Liver (tissue), 9 donors: ENCODE measurements around the gene WDFY3. TPM values are rescaled to one million over a fixed set of nuclear protein-coding genes. Genes with fewer than 3 reads are reported as not detected.

Source experiments
- DNase-seq: peaks from one replicate; pipeline ENCODE4 v3.0.0-alpha.2; 2017; ENCODE audit warnings: low spot score
- H3K27ac ChIP-seq, 2 donors: one replicate each; pipeline ENCODE4 v1.7.0; 2013; ENCODE audit warnings: inconsistent platforms in 2 of 2, low read length in 2 of 2, control low read depth in 1 of 2, low read depth in 1 of 2, mild to moderate bottlenecking in 1 of 2
- H3K27me3 ChIP-seq, 4 donors: one replicate each; pipeline versions ENCODE4 v1.6.1 to v1.7.0; 2013; ENCODE audit warnings: low read length in 3 of 4, inconsistent platforms in 1 of 4, mild to moderate bottlenecking in 1 of 4, moderate library complexity in 1 of 4; ENCODE audit not compliant: control insufficient read depth in 4 of 4, insufficient read depth in 4 of 4
- H3K36me3 ChIP-seq, 4 donors: one replicate each; pipeline versions ENCODE4 v1.6.1 to v1.7.0; 2013; ENCODE audit warnings: low read length in 3 of 4, mild to moderate bottlenecking in 3 of 4, low read depth in 1 of 4, moderate library complexity in 1 of 4; ENCODE audit not compliant: control insufficient read depth in 4 of 4, insufficient read depth in 3 of 4
- H3K4me1 ChIP-seq, 4 donors: one replicate each; pipeline versions ENCODE4 v1.6.1 to v1.7.0; 2013; ENCODE audit warnings: low read length in 3 of 4, mild to moderate bottlenecking in 3 of 4, moderate library complexity in 1 of 4; ENCODE audit not compliant: control insufficient read depth in 4 of 4, insufficient read depth in 4 of 4
- H3K4me3 ChIP-seq, 3 donors: one replicate each; pipeline versions ENCODE4 v1.6.1 to v1.7.0; 2013; ENCODE audit warnings: low read length in 3 of 3, control low read depth in 1 of 3, low read depth in 1 of 3, mild to moderate bottlenecking in 1 of 3
- H3K9ac ChIP-seq, 2 donors: one replicate each; pipeline ENCODE4 v1.7.0; 2013; ENCODE audit warnings: low read length in 2 of 2, mild to moderate bottlenecking in 2 of 2, moderate library complexity in 2 of 2, control low read depth in 1 of 2, low read depth in 1 of 2
- H3K9me3 ChIP-seq, 4 donors: one replicate each; pipeline versions ENCODE4 v1.6.1 to v1.7.0; 2013; ENCODE audit warnings: low read length in 3 of 4; ENCODE audit not compliant: control insufficient read depth in 4 of 4
- CTCF ChIP-seq: fragments of 150-350 bp; IDR thresholded peaks from 2 replicates; pipeline ENCODE4 v1.5.1; 2017; ENCODE audit warnings: improper control_type of control experiment, low read depth, low read length; ENCODE audit not compliant: missing input control
- EGR1 ChIP-seq, 2 donors: IDR thresholded peaks; 2 replicates each; pipeline ENCODE4 v1.6.1; 2016 to 2018; ENCODE audit warnings: antibody characterized with exemption in 2 of 2, low read depth in 2 of 2
- FOXA1 ChIP-seq: IDR thresholded peaks from 2 replicates; pipeline ENCODE4 v1.6.1; 2016; ENCODE audit warnings: antibody characterized with exemption
- FOXA2 ChIP-seq: IDR thresholded peaks from 2 replicates; pipeline ENCODE4 v1.6.1; 2016; ENCODE audit warnings: antibody characterized with exemption
- HNF4A ChIP-seq, 2 donors: conservative IDR thresholded peaks; 2 replicates each; pipeline ENCODE4 v1.6.1; 2016; ENCODE audit warnings: antibody characterized with exemption in 2 of 2, mild to moderate bottlenecking in 2 of 2
- HNF4G ChIP-seq: IDR thresholded peaks from 2 replicates; pipeline ENCODE4 v1.6.1; 2016; ENCODE audit warnings: antibody characterized with exemption
- MAX ChIP-seq: IDR thresholded peaks from 2 replicates; pipeline ENCODE4 v1.6.1; 2016; ENCODE audit warnings: antibody characterized with exemption
- NR2F2 ChIP-seq: IDR thresholded peaks from 2 replicates; pipeline ENCODE4 v1.6.1; 2016; ENCODE audit warnings: antibody characterized with exemption
- RAD21 ChIP-seq, 2 donors: IDR thresholded peaks; 2 replicates each; pipeline ENCODE4 v1.6.1; 2016; ENCODE audit warnings: antibody characterized with exemption in 2 of 2, mild to moderate bottlenecking in 2 of 2
- RXRA ChIP-seq, 2 donors: IDR thresholded peaks; 2 replicates each; pipeline ENCODE4 v1.6.1; 2017 to 2018; ENCODE audit warnings: antibody characterized with exemption in 2 of 2, mild to moderate bottlenecking in 1 of 2
- SP1 ChIP-seq: IDR thresholded peaks from 2 replicates; pipeline ENCODE4 v1.6.1; 2018; ENCODE audit warnings: antibody characterized with exemption, mild to moderate bottlenecking
- ZBTB33 ChIP-seq: IDR thresholded peaks from 2 replicates; pipeline ENCODE4 v1.6.1; 2016; ENCODE audit warnings: antibody characterized with exemption
- WGBS: extraction: QIAGEN DNeasy Blood & Tissue Kit; methylation state at CpG from one replicate; pipeline ENCODE4 v1.1.7; 2013; 5-methylcytosine and 5-hydroxymethylcytosine counted together
- polyA plus RNA-seq, 2 donors: library from polyadenylated mRNA; stranded (reverse) in 1 of 2; unstranded in 1 of 2; fragments of 200-250 nt in 1 of 2; fragments of >200 nt in 1 of 2; fragmentation: Nextera tagmentation in 1 of 2; extraction: Ambion mirVana in 1 of 2; gene quantifications; one replicate each; pipeline versions ENCODE4 v1.2.1 to v1.2.3, GENCODE V29; 2013 to 2015
- total RNA-seq, 2 donors: library from RNA; depleted of rRNA; stranded (reverse); fragments of >200 nt; gene quantifications; one replicate each; pipeline ENCODE4 v1.2.3, GENCODE V29; 2014
- TF ChIP-seq, protein P1 (sequence below): IDR thresholded peaks from 2 replicates; pipeline ENCODE4 v1.6.1; 2016; ENCODE audit warnings: antibody characterized with exemption
- TF ChIP-seq, protein P2 (sequence below): IDR thresholded peaks from 2 replicates; pipeline ENCODE4 v1.6.1; 2016; ENCODE audit warnings: antibody characterized with exemption, mild to moderate bottlenecking
- donor health status: healthy.
- donor health status: healthy.
- donor health status: healthy.
- donor health status: healthy.
- donor health status: healthy.

The WDFY3 gene
- total and polyA plus RNA-seq, 4 donors, result 3.2 to 50.5 (median 19.2) TPM

GRCh38 chr4:84632092-84632491 lies 334.4 kb downstream of the WDFY3 start:
- 94% methylated on average over 2 of the region's 2 CpGs for WGBS
- Histone ChIP-seq H3K36me3 (no peaks in the 10 kb centered on the region), H3K4me1 (no peaks in the 10 kb centered on the region), H3K4me3 (no peak overlapping the region), H3K9me3 (no peaks in the 10 kb centered on the region), H3K27ac (no peak overlapping the region), H3K9ac (no peak overlapping the region), H3K27me3 (no peaks in the 10 kb centered on the region)
- TF ChIP-seq RXRA (IDR thresholded peaks at IDR 0.05) (no peak), ZBTB33 (no peak), EGR1 (IDR thresholded peaks at IDR 0.05; ENCODE audit: low read depth in 2 of 2) (no peak), FOXA1 (no peak), FOXA2 (no peak), NR2F2 (no peak), CTCF (no peak)
- TF ChIP-seq, protein P1, sequence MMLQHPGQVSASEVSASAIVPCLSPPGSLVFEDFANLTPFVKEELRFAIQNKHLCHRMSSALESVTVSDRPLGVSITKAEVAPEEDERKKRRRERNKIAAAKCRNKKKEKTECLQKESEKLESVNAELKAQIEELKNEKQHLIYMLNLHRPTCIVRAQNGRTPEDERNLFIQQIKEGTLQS, result no peak
- TF ChIP-seq, protein P2, sequence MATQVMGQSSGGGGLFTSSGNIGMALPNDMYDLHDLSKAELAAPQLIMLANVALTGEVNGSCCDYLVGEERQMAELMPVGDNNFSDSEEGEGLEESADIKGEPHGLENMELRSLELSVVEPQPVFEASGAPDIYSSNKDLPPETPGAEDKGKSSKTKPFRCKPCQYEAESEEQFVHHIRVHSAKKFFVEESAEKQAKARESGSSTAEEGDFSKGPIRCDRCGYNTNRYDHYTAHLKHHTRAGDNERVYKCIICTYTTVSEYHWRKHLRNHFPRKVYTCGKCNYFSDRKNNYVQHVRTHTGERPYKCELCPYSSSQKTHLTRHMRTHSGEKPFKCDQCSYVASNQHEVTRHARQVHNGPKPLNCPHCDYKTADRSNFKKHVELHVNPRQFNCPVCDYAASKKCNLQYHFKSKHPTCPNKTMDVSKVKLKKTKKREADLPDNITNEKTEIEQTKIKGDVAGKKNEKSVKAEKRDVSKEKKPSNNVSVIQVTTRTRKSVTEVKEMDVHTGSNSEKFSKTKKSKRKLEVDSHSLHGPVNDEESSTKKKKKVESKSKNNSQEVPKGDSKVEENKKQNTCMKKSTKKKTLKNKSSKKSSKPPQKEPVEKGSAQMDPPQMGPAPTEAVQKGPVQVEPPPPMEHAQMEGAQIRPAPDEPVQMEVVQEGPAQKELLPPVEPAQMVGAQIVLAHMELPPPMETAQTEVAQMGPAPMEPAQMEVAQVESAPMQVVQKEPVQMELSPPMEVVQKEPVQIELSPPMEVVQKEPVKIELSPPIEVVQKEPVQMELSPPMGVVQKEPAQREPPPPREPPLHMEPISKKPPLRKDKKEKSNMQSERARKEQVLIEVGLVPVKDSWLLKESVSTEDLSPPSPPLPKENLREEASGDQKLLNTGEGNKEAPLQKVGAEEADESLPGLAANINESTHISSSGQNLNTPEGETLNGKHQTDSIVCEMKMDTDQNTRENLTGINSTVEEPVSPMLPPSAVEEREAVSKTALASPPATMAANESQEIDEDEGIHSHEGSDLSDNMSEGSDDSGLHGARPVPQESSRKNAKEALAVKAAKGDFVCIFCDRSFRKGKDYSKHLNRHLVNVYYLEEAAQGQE, result no peak
- DNase-seq, result no peak

- no peaks in the 10 kb centered on the region for H3K36me3 ChIP-seq
- DNase-seq, result no peak
- WGBS, result 85% methylated on average over 3 of the region's 3 CpGs
- H3K4me1 ChIP-seq, result no peaks in the 10 kb centered on the region
- no peak overlapping the region for H3K4me3 ChIP-seq
- no peak for TF ChIP-seq RAD21 (IDR thresholded peaks at IDR 0.05)
- TF ChIP-seq CTCF, result no peak
- TF ChIP-seq EGR1 (IDR thresholded peaks at IDR 0.05; ENCODE audit: low read depth in 2 of 2), result no peak
- TF ChIP-seq FOXA2, result no peak
- TF ChIP-seq ZBTB33, result no peak
- no peak for TF ChIP-seq MAX
- no peak for TF ChIP-seq SP1
- no peak for TF ChIP-seq HNF4A (conservative IDR thresholded peaks at IDR 0.05)
- TF ChIP-seq HNF4G, result no peak
- H3K9me3 ChIP-seq, result no peaks in the 10 kb centered on the region
- H3K9ac ChIP-seq, result no peak overlapping the region
- H3K27me3 ChIP-seq, result no peaks in the 10 kb centered on the region
- H3K27ac ChIP-seq, result no peak overlapping the region
These were observed 334.9 kb downstream of the WDFY3 start for GRCh38 chr4:84631573-84631972.
